Stimulated activated CD4-positive, alpha-beta T cell treated with anti-CD3 and anti-CD28 coated beads, Interleukin-4, amount 100 ng/mL, for 48 hours (primary cell): ENCODE results near the gene CUL4A.
A peak's percentile ranks its signal among the peaks of the same experiment; 100 is the strongest.
"Not testable (repeated sequence)": the region's sequence is repeated elsewhere in the genome, so short reads cannot be mapped to it uniquely, and the experiment has no call there.

Experiments
- DNase-seq, 2 donors: peaks; one replicate each; pipeline ENCODE4 v3.0.0-alpha.2; 2020; ENCODE audit warnings: low read depth in 2 of 2

Gene CUL4A

DNA sequence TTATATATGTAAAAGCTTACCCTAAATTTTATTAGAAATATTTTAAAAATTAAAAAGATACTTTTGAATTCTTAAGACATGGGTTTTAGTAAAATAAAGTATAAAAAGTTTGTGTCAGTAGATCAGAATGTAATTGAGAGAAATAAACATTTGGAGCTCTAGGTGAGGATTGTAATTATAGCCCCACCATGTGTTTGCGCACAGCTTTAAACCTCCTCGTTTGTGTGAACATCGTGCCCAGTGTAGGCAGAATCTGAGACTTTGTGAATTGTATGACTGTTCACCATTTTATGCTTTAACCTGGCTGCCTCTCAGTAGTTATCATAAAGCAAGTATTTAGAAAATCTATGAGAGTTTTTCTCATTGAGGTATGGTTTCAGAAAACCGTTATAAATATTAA, 29.1 kb downstream of the CUL4A start:
- DNase-seq = no peak

DNA sequence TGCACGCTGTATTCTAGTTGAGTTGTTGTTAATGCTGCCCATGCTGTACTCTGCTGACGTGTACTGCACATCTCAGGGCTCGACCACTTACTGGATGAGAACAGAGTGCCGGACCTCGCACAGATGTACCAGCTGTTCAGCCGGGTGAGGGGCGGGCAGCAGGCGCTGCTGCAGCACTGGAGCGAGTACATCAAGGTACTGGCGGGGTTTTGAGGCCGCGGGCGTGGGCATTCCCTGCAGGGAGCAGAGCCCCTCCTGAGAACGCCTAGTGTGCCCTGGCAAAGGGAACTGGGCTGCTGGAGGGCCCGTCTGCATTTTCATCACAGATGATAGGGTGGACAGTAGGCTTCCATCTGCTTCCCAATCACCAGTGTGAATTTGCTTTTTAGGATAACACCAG, 29.9 kb downstream of the CUL4A start:
- no peak for DNase-seq

DNA sequence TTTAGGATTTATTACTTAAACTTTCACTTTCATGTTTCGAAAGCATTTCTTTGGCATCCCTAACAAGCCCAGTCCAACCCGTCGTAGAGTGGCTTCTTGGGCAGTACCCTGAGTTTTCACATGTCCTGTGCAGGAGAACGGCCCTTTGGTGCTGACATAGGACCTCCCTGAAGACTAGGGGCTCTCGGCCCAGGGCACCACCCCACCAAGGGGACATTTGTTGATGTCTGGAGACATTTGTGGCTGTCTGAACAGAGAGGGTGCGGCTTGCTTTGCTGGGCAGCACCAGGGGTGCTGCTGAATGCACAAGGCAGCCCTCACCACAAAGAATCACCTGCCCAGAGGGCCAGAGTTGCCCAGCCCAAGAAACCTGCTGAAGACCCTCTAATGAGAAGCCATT, 30.6 kb downstream of the CUL4A start:
- DNase-seq = no peak

DNA sequence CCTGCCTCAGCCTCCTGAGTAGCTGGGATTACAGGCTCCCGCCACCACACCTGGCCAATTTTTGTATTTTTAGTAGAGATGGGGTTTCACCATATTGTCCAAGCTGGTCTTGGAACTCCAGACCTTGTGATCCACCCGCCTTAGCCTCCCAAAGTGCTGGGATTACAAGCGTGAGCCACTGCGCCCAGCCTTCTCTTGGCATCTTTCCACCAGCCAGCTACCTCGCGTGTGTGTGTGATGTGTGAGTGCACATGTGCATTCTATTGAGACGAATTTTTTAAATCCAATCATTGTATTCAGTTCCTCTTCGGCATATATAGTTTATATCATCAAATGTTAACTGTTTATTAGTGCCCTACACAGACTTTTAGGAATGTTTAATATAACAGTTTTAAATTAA, 32.2 kb downstream of the CUL4A start:
- not testable (repeated sequence) for DNase-seq

DNA sequence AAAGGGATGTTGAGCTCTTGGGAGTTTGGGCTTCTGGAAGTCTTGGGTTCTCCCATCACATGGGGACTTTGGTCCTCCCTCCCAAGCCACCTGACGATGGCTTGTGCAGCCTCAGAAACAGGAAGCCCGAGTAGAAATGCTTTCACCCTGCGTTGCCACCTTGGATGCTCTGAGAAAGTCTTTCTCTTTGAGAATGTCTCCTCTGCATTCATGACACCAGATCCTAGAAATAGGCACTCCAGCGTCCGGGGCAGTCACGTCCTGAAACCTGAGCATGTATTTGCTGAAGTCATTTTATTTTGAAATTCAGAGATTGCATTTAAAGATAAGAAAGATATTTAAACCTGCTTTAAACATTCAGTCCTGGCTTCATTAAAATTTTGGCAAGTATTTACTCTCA, 34.4 kb downstream of the CUL4A start:
- no peak for DNase-seq

DNA sequence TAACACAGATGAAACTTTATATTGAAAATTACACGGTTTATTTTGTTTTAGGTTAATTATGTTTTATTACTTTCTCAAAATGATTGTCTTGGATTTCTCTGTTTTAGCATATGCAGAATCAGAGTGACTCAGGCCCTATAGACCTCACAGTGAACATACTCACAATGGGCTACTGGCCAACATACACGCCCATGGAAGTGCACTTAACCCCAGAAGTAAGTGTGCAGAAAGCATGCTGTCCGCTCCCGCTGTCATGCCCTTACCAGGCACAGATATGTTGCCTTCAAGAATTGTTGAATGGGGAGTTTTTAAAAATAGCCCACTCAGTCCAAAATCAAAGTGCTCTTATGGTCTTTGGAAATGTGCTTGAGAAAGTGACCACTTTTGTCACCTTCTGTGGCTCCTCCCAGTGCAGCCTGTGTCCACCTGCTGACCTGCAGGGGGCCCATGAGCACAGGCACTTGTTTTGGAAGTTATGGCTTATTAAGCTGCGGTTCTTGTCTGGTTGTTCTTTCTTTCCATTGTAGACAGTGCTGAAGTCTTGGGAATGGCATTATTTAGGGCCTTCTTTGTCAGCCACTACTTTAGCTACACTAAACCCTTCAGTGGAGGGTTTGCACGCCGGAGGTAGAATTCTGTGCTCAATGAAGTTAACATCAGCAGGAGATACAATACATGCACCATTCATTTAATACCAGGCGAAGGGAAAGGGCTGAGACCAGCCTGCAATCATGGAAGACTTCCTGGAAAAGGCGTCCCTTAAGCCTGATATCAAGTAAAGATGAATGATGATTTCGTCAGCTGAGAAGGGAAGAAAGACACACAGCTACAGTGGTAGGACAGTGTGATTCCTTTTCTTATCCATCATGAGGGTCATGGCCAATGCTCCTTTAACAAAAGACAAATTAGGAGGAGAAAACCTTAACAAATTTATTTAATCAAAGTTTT, 36.7 kb downstream of the CUL4A start:
- DNase-seq = no peak

DNA sequence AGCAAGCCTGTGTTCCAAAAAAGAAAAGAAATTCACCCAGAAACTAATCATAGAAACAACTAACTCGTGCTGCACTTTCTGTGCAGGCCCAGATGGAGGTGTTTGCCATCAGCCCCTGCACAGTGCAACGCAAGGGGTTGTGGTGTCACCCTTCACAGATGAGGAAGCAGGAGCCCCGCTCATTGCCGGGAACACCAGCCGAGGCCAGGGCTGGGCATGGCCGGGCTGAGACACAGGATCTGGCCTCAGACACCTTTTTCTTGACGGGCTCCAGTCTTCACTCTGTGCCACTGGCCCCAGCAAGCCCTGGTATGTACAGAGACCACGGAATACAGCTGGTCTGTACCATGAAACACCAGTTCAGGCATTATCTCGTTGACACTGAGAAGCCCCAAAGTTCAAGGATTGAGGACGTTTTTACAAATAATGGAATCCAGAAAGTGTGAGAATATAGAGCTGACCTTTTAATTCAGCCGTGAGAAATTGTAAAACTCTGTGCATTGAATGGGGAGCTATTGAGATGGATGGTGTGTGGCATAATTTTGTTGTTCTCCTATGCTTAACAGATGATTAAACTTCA, 43.2 kb downstream of the CUL4A start:
- DNase-seq = no peak

DNA sequence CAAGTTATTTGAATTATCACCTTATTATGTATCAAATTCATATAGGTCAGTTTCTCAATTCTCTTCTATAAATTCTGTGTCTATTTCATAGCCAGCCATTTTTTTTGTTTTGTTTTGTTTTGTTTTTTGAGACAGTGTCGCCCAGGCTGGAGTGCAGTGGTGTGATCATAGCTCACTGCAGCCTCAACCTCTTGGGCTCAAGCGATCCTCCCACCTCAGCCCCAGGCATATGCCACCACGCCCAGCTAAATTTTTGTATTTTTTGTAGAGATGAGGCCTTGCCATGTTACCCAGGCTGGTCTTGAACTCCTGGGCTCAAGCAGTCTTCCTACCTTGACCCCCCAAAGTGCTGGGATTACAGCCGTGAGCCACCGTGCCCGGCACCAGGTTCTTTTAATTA, 48.5 kb downstream of the CUL4A start:
- not testable (repeated sequence) for DNase-seq

DNA sequence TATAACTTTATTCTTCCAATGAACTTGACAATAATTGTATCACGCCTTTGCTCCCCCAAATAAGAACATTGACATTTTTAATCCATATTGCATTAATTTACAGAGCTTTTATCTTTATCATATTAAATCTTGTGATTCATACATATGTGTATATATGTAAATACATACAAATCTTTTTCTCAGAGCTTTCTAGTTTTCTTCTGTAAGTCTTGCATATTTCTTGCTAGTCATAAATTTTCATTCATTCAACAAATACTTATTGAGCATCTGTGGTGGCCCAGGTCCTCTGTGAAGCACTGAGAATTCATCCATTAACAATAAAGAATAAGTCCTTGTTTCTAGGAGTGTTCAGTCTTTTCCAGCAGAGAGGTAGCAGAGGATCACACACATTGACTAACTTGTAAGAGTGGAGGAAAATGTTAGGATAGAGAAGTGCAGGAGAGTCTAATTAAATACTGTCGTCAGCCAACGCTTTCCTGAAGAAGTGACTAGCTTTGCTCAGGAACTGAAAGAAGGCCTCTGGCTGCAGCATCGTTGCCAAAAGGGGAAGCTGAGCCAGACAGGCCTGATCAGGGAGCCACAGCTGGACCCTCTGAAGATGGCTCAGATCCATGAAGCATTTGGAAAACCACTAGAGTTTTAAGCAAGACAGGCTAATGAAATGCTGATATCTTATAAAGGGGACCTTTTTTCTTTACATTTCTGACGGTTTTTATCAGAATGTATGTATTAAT, 49.1 kb downstream of the CUL4A start:
- no peak for DNase-seq

DNA sequence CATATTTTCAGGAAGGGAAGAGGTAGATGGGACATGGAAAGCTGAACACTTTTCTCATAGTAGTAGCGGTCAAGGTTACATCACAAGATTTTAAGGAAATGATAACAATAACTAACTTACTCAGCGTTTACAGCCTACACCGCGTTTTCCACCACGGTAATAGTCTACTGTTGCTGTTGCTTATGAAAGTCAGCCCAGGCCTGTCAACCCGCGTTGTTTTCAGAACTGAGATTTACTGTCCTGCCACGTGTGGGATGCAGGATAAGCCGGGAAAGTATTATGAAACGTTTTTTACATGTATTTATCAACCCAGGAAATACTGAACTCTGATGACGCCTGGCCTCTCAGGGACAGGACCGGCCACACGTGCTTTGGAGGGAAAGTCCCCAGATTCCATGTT, 51.6 kb downstream of the CUL4A start:
- no peak for DNase-seq

DNA sequence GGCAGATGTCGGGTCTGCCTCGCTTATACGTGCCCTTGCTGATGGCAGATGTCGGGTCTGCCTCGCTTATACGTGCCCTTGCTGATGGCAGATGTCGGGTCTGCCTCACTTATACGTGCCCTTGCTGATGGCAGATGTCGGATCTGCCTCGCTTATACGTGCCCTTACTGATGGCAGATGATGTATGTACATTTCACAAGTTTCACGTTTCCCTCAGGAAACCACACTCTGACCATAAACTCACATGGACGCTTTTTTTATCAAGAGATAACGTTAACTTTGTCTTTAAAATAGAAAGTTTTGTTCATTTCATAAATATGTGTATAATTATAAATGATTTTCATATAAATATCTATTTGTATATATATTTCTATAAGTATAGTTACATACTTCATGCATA, 53.6 kb downstream of the CUL4A start:
- DNase-seq = not testable (repeated sequence)

DNA sequence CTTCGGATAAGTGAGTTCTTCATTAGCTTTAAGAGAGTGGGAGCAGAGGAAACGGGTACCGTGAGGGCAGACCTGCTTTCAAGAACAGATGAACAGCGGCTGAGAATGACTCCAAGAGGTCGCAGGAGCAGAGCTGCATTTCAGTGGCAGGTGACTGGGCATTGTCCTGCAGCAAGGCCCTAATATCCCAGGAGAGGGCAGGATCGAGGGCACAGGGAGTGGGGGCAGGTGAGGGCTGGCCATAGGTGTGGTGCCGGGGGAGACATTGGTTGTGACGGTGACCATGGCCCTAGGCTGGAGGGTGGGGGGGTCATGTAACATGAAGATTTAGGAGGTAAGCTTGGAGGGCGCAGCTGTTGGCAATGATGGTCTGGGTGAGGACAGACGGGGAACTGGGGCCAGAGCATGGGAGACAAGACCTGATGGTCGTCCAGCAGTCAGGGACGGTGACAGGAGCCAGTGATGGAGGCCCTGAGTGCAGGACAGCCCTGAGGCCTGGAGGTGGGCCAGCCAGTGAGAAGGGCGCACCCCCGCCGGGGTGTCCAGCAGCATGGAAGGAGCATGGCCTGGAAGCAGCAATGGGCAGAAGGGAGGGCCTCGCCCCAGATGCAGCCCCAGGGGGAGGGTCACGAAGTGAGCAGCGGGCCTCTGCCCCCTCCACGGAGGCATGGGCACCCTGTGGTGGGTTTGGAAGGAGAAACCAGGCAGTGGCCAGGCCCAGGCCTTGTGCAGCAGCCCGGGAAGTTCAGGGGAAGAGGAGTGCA, 58.4 kb downstream of the CUL4A start:
- DNase-seq = no peak

DNA sequence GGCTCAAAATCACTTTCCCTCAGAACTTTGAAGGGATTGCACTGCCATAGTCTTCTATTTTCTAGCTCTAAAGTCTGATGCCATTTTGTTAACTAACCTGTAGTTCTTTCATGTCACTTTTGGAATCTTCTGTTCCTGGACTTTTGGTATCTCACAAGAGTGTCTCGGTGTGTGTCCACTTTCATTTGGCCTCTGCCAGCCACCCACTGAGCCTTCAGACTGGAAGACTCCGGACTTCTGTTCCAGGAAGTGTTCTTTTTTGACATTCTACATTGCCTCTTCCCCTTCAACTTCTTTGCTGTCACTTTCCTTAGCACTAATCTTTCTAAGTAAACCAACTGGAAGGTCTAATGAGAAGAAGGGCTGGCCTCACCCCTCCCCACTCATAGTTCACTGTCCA, 62.6 kb downstream of the CUL4A start:
- no peak for DNase-seq

DNA sequence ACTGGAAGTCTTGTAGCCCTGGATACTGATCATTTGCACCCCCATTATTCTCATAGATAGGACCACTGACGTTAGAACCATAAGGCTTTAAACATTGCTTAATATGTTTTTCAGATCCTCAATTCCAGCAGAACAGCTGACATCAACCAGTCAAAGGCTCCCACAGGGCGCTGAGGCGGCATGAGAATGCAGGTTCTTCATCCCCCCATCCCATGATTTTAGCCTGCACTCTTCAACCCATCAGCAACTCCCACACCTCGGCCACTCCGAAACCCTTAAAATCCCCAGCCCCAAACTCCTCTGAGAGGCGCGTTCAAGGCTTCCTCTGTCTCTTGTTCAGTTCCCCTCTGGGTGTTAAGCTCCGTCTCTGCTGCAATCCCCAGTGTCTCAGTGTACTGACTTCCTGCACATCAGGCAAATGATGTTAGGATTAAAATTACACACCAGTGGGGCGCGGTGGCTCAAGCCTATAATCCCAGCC, 63.3 kb downstream of the CUL4A start:
- no peak for DNase-seq

DNA sequence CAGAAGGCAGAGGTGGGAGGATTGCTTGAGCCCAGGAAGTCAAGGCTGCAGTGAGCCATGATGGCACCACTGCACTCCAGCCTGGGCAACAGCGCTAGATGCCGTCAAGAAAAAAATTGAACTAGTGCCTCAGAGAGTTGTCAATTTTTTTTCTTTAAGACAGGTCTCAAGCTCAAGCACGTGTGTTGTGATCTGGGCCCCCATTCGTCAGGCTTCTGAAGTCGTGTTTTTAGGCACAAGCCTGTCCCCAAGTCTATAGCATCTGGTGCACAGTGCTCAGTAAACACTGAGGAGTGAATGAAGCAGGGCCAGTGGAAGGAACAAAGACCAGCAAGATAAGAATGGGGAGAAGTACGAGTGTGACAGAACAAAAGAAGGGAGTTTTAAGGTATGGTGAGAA, 63.9 kb downstream of the CUL4A start:
- no peak for DNase-seq

DNA sequence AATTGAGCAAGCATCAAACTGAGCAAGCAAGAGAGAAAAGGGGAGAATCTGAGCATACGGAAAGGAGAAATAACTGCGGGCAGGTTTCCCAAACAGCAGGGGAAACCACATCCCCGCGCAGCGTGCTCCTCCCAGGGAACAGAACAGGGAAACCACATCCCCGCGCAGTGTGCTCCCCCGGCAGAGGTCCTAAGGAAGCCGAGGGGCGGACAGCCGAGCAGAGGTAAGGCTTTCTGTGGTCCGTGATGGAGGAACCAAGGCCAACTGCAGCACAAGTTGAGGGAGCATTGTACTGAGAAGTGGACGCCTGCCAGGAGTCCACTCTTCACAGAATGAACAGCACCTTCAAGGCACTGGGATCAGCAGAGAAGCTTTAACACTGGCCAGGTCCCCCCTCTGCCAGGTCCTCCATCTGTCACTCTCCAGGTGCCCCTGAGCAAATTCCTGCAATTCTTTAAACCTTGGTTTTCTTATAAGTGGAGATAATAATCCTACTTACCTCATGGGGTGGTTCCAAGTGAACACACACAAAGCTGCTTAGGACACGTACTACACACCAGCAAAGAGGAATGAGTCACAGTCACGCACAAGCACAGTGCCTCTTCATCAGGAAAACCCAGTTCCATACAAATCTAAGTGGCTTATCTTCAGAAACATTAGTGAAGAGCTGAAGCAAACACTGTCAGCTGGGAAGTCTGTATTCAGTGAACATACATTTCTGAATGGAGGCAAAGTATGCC, 64.6 kb downstream of the CUL4A start:
- DNase-seq = no peak

DNA sequence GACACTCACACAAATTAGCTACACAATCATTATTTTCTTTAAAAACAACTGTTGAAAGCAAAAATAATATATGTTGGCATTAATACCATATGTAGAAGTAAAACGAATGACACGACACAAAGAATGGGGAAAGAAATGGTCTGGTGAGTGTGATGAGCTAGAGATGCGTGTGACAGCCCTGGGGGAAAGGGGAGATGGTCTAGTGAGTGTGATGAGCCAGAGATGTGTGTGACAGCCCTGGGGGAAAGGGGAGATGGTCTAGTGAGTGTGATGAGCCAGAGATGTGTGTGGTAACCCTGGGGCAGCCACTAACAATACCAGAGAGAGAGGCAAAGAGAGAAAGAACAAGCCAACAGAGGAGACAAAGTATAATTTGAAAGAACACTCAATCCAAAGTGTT, 65.3 kb downstream of the CUL4A start:
- no peak for DNase-seq

DNA sequence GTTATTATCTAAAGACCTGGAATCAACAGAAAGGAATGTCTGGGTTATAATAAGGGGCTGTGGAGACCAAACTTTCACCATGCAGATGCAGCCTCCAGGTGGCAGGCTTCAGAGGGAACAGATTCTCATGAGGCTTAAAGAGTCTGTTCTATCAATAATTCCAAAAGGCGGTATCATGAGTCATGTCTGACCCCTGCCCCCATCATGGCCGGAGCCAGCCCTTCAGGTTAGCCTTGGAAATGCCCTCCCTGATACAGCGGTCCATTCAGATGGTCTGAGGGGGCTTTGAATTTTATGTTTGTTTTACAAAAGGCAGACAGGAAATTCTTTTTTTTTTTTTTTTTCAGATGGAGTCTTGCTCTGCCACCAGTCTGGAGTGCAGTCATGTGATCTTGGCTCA, 66.0 kb downstream of the CUL4A start:
- DNase-seq = peak in 1 of 2 donors; percentile 6

DNA sequence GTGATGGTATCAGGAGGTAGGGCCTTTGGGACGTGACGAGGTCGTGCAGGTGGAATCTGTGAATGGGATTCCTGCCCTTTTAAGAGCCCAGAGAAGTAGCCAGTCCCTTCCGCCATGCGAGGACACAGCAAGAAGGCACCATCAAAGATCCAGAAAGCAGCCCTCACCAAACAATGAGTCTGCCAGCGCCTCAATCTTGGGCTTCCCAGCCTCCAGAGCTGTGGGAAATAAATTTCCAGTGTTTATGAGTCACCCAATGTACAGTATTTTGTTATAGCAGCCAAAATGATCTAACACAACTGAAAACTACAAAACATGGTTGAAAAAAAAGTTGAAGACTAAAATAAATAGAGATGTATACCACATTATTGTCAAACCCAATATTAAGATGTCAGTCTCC, 70.7 kb downstream of the CUL4A start:
- no peak for DNase-seq

DNA sequence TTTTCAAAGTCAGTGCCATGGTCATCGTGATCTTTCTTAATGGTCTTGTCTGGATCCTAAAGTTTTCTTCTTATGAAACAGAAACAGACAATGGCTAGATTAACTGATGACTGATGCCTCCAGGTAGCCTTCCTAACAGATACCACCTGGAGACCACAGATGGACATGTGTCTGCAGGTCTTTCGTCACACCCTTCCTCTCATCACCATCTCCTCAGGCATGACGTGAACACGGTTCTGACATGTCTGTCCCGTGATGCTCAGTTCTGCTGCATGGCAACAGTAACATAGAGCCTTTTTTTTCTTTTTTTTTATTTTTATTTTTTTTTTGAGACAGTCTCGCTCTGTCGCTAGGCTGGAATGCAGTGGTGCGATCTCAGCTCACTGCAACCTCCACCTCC, 74.5 kb downstream of the CUL4A start:
- DNase-seq = no peak

DNA sequence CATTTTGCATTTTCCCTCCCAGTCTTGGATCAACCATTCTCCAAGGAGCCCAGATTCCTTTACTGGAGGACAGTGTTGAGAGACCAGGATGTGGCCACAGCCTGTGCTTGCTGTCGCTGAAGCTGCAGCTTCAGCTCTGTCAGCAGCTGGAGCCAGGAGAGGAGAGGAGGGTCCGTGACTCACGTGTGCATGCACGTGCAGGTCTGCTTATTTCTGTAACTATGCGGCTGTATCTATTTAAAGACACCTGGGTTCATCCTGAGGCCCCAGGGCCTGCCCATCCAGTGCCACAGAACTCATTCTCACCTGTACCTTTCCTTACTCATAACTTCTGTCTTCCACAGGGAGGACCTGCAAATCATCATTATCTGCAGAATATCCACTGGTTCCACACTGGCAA, 79.5 kb downstream of the CUL4A start:
- DNase-seq = no peak
